ENCODE results near the gene GNG11. TPM values are rescaled to one million over a fixed set of nuclear protein-coding genes. Genes with fewer than 3 reads are reported as not detected.

GNG11 gene
- total RNA-seq, 1 experiment from 2014 or later, result not detected

DNA sequence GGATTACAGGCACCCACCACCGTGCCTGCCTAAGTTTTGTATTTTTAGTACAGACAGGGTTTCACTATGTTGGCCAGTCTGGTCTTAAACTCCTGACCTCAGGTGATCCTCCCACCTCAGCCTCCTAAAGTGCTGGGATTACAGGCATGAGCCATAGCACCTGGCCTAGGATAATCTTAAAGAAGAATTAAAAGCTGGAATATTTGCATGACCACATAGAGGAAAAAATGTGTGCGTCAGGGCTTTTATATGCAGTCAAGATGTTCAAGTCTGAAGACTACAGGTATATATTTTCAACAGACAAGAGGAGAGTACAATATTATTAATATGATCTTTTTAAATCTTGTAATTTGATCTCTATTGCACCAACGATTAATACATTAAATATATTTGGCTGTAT, 39.5 kb downstream of the GNG11 start:
- ChIA-PET RAD21 (ENCODE audit: low non-redundant PET in 1 of 2, low total read pairs in 2 of 2, uncharacterized antibody in 2 of 2, unreplicated experiment in 2 of 2) (no interaction called here), POLR2A (no interaction called here)

DNA sequence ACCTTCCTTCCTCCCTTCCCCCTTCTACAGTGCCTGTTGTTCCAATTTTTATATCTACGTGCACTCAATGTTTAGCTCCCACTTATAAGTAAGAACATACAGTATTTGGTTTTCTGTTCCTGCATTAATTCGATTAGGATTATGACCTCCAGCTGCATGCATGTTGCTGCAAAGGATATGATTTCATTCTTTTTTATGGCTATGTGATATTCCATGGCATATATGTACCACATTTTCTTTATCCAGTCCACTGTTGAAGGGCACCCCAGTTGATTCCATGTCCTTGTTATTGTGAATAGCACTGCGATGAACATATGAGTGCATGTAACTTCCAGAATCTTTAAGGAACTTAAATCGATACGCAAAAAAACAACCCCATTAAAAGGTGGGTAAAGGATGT, 42.7 kb downstream of the GNG11 start:
- no peaks in the 10 kb centered on the region for H3K9me3 ChIP-seq (ENCODE audit: control insufficient read depth in 1 of 2, insufficient read depth in 1 of 2, low read depth in 1 of 2, low read length in 2 of 2)
- H3K79me2 ChIP-seq (ENCODE audit: insufficient read depth, low read length), result no peaks in the 10 kb centered on the region
- no peaks in the 10 kb centered on the region for H3K9me2 ChIP-seq (ENCODE audit: insufficient read depth)
- RAD21 ChIA-PET (ENCODE audit: low non-redundant PET in 1 of 2, low total read pairs in 2 of 2, uncharacterized antibody in 2 of 2, unreplicated experiment in 2 of 2), result no interaction called here
- no peak overlapping the region for H2AFZ ChIP-seq (ENCODE audit: low read depth, low read length, poor library complexity, severe bottlenecking)
- CTCF ChIA-PET, result no interaction called here
- no peak for ATAC-seq
- no TSS peak for BruUV-seq (replicated peaks)
- no peak overlapping the region for H3K4me3 ChIP-seq (replicated peaks in 1 of 2; ENCODE audit: low read depth in 1 of 2, low read length in 2 of 2)
- no peaks in the 10 kb centered on the region for H3K36me3 ChIP-seq (ENCODE audit: control insufficient read depth in 1 of 2, insufficient read depth in 2 of 2, low read length in 2 of 2)
- no peak overlapping the region for H3K9ac ChIP-seq (ENCODE audit: low read length)
- H3K4me2 ChIP-seq (ENCODE audit: low read length), result no peak overlapping the region
- no peak for DNase-seq (ENCODE audit: low read depth, low spot score)
- H3K27me3 ChIP-seq (ENCODE audit: insufficient read depth, low read length), result no peaks in the 10 kb centered on the region
- no peak for TF ChIP-seq RAD21 (IDR thresholded peaks at IDR 0.05; ENCODE audit: low read depth)
- H3K4me1 ChIP-seq (ENCODE audit: control insufficient read depth in 1 of 2, insufficient read depth in 2 of 2, low read length in 2 of 2), result no peaks in the 10 kb centered on the region
- POLR2A ChIA-PET, result no interaction called here
- H4K20me1 ChIP-seq (ENCODE audit: insufficient read depth), result no peaks in the 10 kb centered on the region
- no peak overlapping the region for H3K27ac ChIP-seq (ENCODE audit: low read depth, low read length)
- intact Hi-C loops (cut with micrococcal nuclease), result no loop called here

More for the DNA sequence above, 39.5 kb downstream of the GNG11 start:
- intact Hi-C loops (cut with micrococcal nuclease), result no loop called here
- ATAC-seq (no peak), DNase-seq (ENCODE audit: low read depth, low spot score) (no peak)
- H3K9ac ChIP-seq (ENCODE audit: low read length), result no peak overlapping the region
- H3K4me3 ChIP-seq (replicated peaks in 1 of 2; ENCODE audit: low read depth in 1 of 2, low read length in 2 of 2), result no peak overlapping the region
- CTCF ChIA-PET, result no interaction called here
- H3K9me2 ChIP-seq (ENCODE audit: insufficient read depth), result no peaks in the 10 kb centered on the region
- no peaks in the 10 kb centered on the region for H3K27me3 ChIP-seq (ENCODE audit: insufficient read depth, low read length)
- H3K36me3 ChIP-seq (ENCODE audit: control insufficient read depth in 1 of 2, insufficient read depth in 2 of 2, low read length in 2 of 2), result no peaks in the 10 kb centered on the region
- H3K79me2 ChIP-seq (ENCODE audit: insufficient read depth, low read length), result no peaks in the 10 kb centered on the region
- H4K20me1 ChIP-seq (ENCODE audit: insufficient read depth), result no peaks in the 10 kb centered on the region
- H3K4me1 ChIP-seq (ENCODE audit: control insufficient read depth in 1 of 2, insufficient read depth in 2 of 2, low read length in 2 of 2), result no peaks in the 10 kb centered on the region
- TF ChIP-seq ZNF274 (IDR thresholded peaks at IDR 0.05; ENCODE audit: low read depth, low read length), result no peak
- no peak overlapping the region for H3K27ac ChIP-seq (ENCODE audit: low read depth, low read length)
- H3K9me3 ChIP-seq (ENCODE audit: control insufficient read depth in 1 of 2, insufficient read depth in 1 of 2, low read depth in 1 of 2, low read length in 2 of 2), result no peaks in the 10 kb centered on the region
- BruUV-seq (replicated peaks), result no TSS peak
- H2AFZ ChIP-seq (ENCODE audit: low read depth, low read length, poor library complexity, severe bottlenecking), result no peak overlapping the region
- H3K4me2 ChIP-seq (ENCODE audit: low read length), result no peak overlapping the region

DNA sequence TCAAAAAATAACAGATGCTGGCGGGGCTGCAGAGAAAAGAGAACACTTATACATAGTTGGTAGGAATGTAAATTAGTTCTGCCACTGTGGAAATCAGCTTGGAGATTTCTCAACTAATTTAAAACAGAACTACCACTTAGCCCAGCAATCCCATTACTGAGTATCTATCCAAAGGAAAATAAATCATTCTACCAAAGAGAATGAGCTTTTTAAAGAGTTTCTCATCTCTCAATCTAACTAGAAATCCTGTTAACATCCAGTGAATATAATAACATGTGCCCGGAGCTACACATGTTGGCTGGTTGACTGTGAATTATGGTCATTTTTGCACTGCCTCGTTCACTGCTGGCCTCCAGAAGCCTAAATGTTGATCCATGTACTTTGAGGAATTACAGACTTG, 43.3 kb downstream of the GNG11 start:
- Histone ChIP-seq H3K36me3 (ENCODE audit: control insufficient read depth in 1 of 2, insufficient read depth in 2 of 2, low read length in 2 of 2) (no peaks in the 10 kb centered on the region), H3K27me3 (ENCODE audit: insufficient read depth, low read length) (no peaks in the 10 kb centered on the region), H3K27ac (ENCODE audit: low read depth, low read length) (no peak overlapping the region), H4K20me1 (ENCODE audit: insufficient read depth) (no peaks in the 10 kb centered on the region), H3K9ac (ENCODE audit: low read length) (no peak overlapping the region), H2AFZ (ENCODE audit: low read depth, low read length, poor library complexity, severe bottlenecking) (no peak overlapping the region), H3K9me2 (ENCODE audit: insufficient read depth) (no peaks in the 10 kb centered on the region), H3K9me3 (ENCODE audit: control insufficient read depth in 1 of 2, insufficient read depth in 1 of 2, low read depth in 1 of 2, low read length in 2 of 2) (no peaks in the 10 kb centered on the region), H3K79me2 (ENCODE audit: insufficient read depth, low read length) (no peaks in the 10 kb centered on the region), H3K4me3 (replicated peaks in 1 of 2; ENCODE audit: low read depth in 1 of 2, low read length in 2 of 2) (no peak overlapping the region), H3K4me2 (ENCODE audit: low read length) (no peak overlapping the region), H3K4me1 (ENCODE audit: control insufficient read depth in 1 of 2, insufficient read depth in 2 of 2, low read length in 2 of 2) (no peaks in the 10 kb centered on the region)
- POLR2A ChIA-PET, result no interaction called here
- DNase-seq (ENCODE audit: low read depth, low spot score) (no peak), ATAC-seq (no peak)
- RAD21 ChIA-PET (ENCODE audit: low non-redundant PET in 1 of 2, low total read pairs in 2 of 2, uncharacterized antibody in 2 of 2, unreplicated experiment in 2 of 2), result no interaction called here
- BruUV-seq (replicated peaks), result no TSS peak
- intact Hi-C loops (cut with micrococcal nuclease), result no loop called here
- CTCF ChIA-PET, result no interaction called here
- TF ChIP-seq POLR2AphosphoS5 (IDR thresholded peaks at IDR 0.05; ENCODE audit: low read depth, low read length) (no peak), ZNF274 (IDR thresholded peaks at IDR 0.05; ENCODE audit: low read depth, low read length) (no peak), CBX3 (IDR thresholded peaks at IDR 0.05; ENCODE audit: low read depth) (no peak), FOSL1 (IDR thresholded peaks at IDR 0.05; ENCODE audit: low read depth) (no peak)
- TF ChIP-seq, protein P1, sequence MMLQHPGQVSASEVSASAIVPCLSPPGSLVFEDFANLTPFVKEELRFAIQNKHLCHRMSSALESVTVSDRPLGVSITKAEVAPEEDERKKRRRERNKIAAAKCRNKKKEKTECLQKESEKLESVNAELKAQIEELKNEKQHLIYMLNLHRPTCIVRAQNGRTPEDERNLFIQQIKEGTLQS (IDR thresholded peaks at IDR 0.05), result no peak
- TF ChIP-seq, protein P2, sequence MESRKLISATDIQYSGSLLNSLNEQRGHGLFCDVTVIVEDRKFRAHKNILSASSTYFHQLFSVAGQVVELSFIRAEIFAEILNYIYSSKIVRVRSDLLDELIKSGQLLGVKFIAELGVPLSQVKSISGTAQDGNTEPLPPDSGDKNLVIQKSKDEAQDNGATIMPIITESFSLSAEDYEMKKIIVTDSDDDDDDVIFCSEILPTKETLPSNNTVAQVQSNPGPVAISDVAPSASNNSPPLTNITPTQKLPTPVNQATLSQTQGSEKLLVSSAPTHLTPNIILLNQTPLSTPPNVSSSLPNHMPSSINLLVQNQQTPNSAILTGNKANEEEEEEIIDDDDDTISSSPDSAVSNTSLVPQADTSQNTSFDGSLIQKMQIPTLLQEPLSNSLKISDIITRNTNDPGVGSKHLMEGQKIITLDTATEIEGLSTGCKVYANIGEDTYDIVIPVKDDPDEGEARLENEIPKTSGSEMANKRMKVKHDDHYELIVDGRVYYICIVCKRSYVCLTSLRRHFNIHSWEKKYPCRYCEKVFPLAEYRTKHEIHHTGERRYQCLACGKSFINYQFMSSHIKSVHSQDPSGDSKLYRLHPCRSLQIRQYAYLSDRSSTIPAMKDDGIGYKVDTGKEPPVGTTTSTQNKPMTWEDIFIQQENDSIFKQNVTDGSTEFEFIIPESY (IDR thresholded peaks at IDR 0.05; ENCODE audit: extremely low read depth, insufficient replicate concordance, low read length), result no peak

Measured in HCT116 (cell line).